Measurements from ENCODE around the gene NTRK2. TPM values are rescaled to one million over a fixed set of nuclear protein-coding genes. Genes with fewer than 3 reads are reported as not detected.

The NTRK2 gene
- total RNA-seq, 1 donor, result under 0.01 TPM

GRCh38 chr9:84845956-84846900 is 176.7 kb downstream of the NTRK2 start:
- DNase-seq (ENCODE audit: low read depth in 2 of 3, low spot score in 2 of 3), result no peak

- DNase-seq (ENCODE audit: low read depth in 2 of 3, low spot score in 2 of 3), result no peak
Observed at GRCh38 chr9:84846906-84847305, 177.4 kb downstream of the NTRK2 start.

GRCh38 chr9:84849049-84849448 is 179.5 kb downstream of the NTRK2 start:
- no peak for DNase-seq (ENCODE audit: low read depth in 2 of 3, low spot score in 2 of 3)

GRCh38 chr9:84850830-84851392 is 181.4 kb downstream of the NTRK2 start:
- DNase-seq (ENCODE audit: low read depth in 2 of 3, low spot score in 2 of 3), result no peak

GRCh38 chr9:84851935-84852585 is 182.5 kb downstream of the NTRK2 start:
- DNase-seq (ENCODE audit: low read depth in 2 of 3, low spot score in 2 of 3), result no peak

- DNase-seq (ENCODE audit: low read depth in 2 of 3, low spot score in 2 of 3), result no peak
Observed at GRCh38 chr9:84852617-84853301, 183.2 kb downstream of the NTRK2 start.

GRCh38 chr9:84856181-84856632 is 186.7 kb downstream of the NTRK2 start:
- DNase-seq (ENCODE audit: low read depth in 2 of 3, low spot score in 2 of 3), result no peak

GRCh38 chr9:84857211-84857610 is 187.7 kb downstream of the NTRK2 start:
- no peak for DNase-seq (ENCODE audit: low read depth in 2 of 3, low spot score in 2 of 3)

GRCh38 chr9:84858364-84858763 is 188.8 kb downstream of the NTRK2 start:
- no peak for DNase-seq (ENCODE audit: low read depth in 2 of 3, low spot score in 2 of 3)

GRCh38 chr9:84860249-84861115 is 191.0 kb downstream of the NTRK2 start:
- DNase-seq (ENCODE audit: low read depth in 2 of 3, low spot score in 2 of 3), result no peak

GRCh38 chr9:84861455-84861854 is 191.9 kb downstream of the NTRK2 start:
- DNase-seq (ENCODE audit: low read depth in 2 of 3, low spot score in 2 of 3), result no peak

- no peak for DNase-seq (ENCODE audit: low read depth in 2 of 3, low spot score in 2 of 3)
Observed at GRCh38 chr9:84862308-84862707, 192.8 kb downstream of the NTRK2 start.

- DNase-seq (ENCODE audit: low read depth in 2 of 3, low spot score in 2 of 3), result peak in 1 of 3 donors; percentile 5
Observed at GRCh38 chr9:84862810-84863287, 193.3 kb downstream of the NTRK2 start.

- no peak for DNase-seq (ENCODE audit: low read depth in 2 of 3, low spot score in 2 of 3)
Observed at GRCh38 chr9:84863372-84863771, 193.8 kb downstream of the NTRK2 start.

GRCh38 chr9:84866396-84867175 is 197.1 kb downstream of the NTRK2 start:
- DNase-seq (ENCODE audit: low read depth in 2 of 3, low spot score in 2 of 3), result no peak

GRCh38 chr9:84867186-84867585 is 197.7 kb downstream of the NTRK2 start:
- no peak for DNase-seq (ENCODE audit: low read depth in 2 of 3, low spot score in 2 of 3)

- DNase-seq (ENCODE audit: low read depth in 2 of 3, low spot score in 2 of 3), result no peak
Observed at GRCh38 chr9:84869091-84869490, 199.6 kb downstream of the NTRK2 start.

- no peak for DNase-seq (ENCODE audit: low read depth in 2 of 3, low spot score in 2 of 3)
Observed at GRCh38 chr9:84871983-84872382, 202.5 kb downstream of the NTRK2 start.

- DNase-seq (ENCODE audit: low read depth in 2 of 3, low spot score in 2 of 3), result no peak
Observed at GRCh38 chr9:84874022-84874421, 204.5 kb downstream of the NTRK2 start.

Measured in hematopoietic multipotent progenitor cell (in vitro differentiated cells).